GM19372 (cell line): ENCODE results near the gene ANKS3.
"Not testable (repeated sequence)": the region's sequence is repeated elsewhere in the genome, so short reads cannot be mapped to it uniquely, and the experiment has no call there.

Source experiments
- ATAC-seq: cut with Tn5 transposase; IDR thresholded peaks from one replicate; pipeline ENCODE4 v1.9.1; 2021; ENCODE audit warnings: mild to moderate bottlenecking, low read depth, moderate library complexity; ENCODE audit not compliant: unreplicated experiment

Gene ANKS3

DNA sequence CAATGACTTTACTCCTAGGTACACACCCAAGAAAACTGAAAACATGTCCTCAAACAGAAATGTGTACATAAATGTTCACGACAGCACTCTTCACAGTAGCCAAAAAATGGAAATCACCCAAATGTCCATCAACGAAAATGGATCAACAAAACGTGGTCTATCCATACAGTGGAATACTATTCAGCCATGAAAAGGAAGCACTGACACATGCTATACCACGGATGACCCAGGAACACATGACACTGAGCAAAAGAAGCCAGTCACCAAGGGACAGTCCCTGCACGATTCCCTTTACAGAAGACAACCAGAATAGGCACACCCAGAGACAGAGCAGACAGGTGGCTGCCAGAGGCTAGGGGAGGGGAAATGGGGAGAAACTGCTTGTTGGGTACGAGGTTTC is 21.6 kb upstream of the ANKS3 start:
- no peak for ATAC-seq

DNA sequence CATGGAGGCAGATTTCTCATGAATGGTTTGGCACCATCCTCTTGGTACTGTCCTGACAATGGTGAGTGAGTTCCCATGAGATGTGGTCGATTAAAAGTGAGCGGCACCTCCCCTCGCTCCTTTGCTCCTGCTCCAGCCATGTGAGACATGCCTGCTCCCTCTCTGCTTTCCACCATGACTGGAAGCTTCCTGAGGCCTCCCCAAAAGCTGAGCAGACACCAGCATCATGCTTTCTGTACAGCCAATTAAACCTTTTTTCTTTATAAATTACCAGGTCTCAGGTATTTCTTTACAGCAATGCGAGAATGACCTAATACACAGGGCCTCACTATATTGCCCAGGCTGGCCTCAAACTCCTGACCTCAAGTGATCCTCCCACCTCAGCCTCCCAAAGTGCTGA is 20.8 kb upstream of the ANKS3 start:
- no peak for ATAC-seq

DNA sequence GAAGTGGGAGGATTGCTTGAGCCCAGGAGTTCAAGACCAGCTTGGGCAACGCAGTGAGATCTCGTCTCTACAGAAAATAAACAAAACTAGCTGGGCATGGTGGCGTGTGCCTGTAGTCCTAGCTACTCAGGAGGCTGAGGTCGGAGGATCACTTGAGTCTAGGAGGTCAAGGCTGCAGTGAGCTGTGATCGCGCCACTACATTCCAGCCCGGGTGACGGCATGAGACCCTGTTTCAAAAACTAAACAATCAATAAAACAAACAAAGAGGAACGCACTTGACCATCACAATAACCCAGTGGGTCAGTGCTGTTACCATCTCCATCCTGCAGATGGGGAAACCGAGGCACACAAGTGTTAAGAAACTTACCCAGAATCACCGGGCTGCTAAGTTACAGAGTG is 19.2 kb upstream of the ANKS3 start:
- no peak for ATAC-seq

DNA sequence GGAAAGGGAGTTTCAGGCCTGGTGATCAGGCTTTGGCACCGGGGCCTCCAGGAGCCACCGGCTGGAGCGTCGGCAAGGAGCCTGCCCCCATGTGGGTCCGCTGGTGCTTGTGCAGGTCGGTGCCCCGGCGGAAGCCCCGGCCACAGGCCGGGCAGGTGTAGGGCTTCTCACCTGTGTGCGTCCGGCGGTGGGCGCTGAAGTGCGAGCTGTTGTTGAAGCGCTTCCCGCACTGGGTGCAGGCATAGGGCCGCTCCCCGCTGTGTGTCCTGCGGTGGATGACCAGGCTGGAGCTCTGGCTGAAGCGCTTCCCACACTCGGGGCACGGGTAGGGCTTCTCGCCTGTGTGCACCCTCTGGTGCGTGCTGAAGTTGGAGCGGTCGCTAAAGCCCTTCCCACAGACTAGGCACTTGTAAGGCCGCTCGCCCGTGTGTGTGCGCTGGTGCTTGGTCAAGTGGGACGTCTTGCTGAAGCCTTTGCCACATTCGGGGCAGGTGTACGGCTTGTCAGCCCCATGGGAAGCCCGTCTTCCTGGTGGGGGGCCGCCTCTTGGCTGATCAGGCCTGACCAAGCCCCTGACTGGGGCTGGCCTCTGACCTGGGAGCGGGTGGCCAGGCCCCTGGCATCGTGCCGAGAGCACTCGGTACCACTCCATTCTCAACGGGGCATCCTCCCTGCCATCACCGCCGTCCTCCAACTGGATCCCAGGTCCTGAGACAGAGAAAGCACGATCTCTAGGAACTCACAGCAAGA is 18.5 kb upstream of the ANKS3 start:
- ATAC-seq, result no peak

DNA sequence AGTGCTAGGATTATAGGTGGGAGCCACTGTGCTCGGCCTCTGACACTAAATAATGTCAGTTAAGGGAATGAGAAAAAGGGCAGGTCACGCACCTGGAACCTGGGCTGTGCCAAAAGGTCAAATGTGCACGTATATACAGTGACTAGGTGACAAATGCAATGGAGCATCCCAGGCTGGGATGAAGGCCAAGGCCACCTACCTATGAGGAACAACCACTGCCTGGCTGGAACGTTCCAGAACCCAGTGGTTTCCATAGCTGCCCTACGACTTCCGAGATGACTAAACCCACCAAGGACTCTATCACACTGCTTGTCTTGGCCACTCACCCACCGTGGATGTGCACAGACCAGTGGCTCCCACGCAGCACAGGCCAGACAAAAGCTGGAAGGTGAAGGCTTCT is 16.8 kb upstream of the ANKS3 start:
- ATAC-seq, result no peak

DNA sequence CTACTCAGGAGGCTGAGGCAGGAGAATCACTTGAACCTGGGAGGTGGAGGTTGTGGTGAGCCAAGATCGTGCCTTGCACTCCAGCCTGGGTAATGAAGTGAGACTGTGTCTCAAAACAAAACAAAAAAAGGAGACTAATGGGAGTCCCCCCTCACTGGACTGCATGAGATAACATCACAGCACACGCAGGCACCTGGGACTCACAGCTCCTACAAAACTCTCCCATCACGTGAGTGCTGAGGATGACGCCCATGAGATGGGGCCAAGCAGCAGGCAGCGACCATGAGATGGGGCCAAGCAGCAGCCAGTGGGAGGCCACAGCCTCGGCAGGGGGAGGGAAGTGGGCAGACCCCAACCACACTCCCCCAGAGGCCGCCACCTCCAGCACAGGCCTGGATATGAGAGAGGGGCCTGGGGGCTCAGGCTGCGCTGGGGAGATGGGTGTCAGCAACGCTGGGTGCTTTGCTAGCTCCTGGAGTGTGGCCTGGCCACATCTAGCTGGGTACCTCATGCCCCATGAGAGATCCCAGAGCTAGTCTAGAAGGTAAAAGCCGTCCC is 15.7 kb upstream of the ANKS3 start:
- no peak for ATAC-seq

DNA sequence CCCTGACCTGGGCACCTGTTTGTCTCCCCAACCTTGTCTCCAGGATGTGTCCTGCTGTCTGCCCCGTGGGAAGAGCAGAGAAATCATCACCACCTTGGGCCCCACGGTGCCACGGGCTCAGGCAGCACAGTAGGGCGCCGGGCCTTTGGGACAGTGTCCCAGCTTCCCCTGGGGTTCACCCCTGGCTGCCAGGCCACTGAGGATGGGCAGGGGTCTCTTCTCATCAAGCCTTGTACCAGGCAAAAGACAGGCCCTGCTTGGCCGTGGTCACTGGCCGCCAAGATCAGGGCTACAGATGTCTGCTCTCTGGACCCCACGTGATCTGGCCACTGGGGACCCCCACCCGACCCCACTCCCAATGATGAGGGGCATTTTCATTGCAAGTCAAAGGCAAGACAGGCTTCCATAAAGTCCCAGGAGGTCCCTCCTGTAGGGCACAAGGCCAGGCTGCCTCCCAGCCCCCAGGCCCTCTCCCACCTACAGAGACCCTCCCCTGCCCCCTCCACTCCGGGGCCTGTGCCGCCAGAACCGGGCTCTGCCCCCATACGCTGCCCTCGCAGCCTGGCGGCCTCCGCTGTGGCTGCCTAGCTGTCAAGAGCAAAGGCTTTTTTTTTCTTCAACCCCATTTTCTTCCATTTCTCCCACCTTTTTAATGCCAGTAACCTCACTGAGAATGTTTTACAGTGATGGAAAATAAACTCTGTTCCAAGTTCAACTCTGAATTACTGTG is 14.8 kb upstream of the ANKS3 start:
- no peak for ATAC-seq

DNA sequence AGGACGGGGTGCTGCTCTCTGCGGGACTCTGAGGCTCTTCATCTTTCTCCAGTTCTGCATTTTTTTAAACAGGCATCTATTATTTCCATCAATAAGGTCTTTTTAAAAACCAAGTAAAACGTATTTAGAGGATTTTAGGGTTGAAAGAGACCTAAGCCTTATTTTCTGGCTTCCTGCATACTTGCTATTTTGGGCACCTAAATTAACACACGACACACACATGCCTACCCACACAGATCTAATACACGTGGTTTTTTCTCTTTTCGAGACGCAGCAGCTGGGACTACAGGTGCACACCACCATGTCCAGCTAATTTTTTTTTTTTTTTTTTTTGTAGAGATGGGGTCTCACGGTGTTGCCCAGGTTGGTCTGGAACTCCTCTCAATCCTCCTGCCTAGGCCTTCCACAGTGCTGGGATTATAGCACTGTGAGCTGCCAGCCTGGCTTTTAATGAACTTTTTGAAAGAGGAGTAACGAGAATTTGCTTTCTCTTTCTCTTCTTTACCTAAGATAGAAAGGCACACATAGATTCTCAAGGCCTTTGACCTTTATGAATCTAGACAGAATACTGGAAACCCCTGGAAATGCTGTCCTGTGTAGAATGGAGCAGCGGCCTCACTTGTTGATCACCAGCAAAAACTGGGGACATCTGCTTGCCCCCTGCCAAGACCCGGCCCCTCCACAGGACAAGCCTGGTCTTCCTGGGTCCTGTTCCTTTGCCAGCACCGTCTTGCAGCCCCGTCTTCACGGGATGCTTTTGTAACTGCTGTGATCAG is 14.0 kb upstream of the ANKS3 start:
- no peak for ATAC-seq

DNA sequence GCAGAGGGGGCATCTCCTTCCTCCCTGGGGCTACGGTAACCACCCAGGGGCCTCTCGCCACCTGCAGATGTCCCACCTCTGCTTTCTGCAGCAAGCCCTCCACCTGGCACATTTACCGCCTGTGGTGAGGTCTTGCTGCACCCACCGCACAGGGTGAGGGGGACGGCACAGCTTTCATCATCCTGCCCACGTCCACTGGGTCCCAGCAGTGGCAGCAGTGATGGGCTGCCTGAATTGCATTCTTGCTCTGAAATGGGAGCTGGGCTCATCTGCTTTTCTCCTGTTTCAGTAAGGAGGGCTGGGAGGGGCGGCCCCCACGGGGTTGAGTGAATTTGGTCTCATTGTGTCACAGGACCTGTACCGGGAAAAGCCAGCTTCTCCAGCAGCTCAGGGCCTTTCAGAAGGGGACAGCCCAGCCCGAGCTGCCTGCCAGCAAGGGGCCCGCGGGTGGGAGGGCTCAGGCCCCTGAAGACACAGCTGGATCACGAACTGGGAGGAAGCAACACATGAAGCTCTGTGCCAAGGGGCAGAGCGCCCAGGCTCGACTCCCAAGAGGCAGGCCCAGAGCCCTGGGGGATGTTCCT is 13.0 kb upstream of the ANKS3 start:
- no peak for ATAC-seq

DNA sequence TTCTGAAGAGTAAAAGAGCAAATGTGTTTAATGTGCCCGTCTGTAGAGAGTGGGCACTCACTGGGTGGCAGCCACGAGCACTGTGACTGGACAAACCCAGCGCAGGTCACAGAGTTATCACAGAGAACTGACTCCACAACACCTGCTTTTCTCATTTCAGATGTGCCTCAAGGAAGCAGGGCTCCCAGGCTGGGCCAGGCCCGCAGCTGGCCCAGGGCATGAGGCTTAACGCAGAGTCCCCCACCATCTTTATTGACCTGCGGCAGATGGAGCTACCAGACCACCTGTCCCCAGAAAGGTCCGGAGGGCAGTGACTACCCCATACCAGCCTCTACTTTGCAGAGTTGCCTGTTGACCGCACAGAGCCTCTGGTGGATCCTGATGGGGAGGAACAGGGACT is 12.1 kb upstream of the ANKS3 start:
- no peak for ATAC-seq

DNA sequence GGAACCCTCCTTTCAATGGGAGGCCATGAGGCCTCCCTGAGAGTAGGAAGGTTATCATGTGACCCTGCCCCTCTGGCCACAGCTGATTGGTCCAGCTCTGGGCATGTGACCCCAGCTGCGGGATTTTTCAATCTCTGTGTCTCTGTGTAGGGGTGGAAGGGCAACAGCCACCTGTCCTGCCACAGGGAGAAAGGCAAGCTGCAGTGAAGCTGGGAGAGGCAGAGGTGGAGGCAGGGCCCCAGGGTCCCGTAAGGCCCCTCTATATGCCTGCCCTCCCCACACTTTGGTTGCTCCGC is 11.2 kb upstream of the ANKS3 start:
- ATAC-seq, result no peak

DNA sequence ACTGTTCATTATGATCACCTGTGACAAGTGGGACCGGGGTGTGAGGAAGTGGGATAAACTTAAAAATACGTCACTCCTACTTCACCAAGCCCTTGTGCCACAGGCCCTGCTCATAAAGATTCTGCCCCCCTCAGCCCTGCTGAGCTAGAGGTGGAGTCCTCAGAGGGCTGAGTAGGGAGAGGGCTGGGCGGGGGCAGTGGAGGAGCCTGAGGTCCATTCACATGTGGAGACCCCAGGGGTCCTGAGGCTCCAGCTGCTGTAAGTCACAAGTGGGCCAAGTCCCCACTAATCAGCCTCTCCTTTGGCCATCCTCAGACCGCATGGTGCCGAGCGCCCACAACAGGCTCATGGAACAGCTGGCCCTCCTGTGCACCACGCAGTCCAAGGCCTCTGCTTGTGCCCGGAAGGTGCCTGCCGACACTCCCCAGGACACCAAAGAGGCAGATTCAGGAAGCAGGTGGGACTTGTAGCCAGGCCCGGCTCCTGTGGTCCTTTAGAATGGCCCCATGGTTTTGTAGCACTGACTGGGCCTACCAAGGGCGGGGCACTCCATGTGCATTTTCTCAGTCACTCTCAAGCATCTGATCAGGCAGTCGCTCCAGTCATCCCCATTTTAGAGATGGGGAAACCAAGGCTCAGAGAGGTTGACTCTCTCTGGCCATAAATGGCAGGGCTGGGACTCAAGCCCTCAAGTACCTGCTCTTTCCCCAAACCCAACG is 10.6 kb upstream of the ANKS3 start:
- ATAC-seq, result no peak

DNA sequence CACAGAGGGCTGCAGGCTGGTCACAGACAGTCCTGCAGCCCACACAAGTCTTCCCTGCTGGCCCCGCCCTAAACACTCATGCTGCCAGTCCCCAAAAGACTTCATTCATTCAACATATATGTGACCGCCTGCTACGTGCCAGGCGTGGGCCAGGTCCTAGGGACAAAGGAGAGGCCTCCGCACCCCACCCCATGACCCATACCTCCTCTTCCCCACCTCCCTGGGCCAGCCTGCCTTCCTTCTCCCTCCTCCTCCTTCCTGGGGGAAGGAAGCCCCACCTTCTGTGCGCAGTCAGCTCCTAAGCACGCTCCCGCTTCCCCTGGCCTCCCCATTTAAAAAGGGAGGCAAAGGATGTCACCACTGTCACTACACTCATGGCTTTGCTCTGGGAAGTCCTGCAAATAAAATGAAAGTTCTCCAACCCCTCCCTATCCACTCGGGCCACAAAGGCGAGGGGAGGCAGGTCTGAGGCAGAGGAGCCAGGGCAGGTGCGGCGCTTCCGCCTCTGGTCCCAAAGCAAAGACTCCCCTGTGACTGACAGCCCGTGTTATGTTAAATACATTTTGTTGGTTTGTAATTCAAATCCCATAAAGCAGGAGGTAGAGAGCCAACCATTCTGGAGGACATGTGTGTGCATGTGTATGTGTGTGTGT is 9.3 kb upstream of the ANKS3 start:
- no peak for ATAC-seq

DNA sequence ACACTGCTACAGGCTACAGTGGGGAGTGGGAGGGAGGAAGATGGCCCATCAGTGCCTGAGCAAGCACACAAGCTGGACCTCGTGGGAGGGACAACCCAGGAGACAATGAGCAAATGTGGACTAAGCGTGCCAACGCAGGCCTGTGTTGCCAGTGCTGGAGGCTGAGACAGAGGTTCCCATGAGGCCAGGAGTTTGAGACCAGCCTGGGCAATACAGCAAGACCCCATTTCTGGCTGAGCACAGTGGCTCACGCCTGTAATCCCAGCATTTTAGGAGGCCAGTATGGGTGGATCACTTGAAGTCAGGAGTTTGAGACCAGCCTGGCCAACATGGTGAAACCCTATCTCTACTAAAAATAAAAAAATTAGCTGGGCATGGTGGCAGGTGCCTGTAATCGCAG is 4.3 kb upstream of the ANKS3 start:
- ATAC-seq, result not testable (repeated sequence)

DNA sequence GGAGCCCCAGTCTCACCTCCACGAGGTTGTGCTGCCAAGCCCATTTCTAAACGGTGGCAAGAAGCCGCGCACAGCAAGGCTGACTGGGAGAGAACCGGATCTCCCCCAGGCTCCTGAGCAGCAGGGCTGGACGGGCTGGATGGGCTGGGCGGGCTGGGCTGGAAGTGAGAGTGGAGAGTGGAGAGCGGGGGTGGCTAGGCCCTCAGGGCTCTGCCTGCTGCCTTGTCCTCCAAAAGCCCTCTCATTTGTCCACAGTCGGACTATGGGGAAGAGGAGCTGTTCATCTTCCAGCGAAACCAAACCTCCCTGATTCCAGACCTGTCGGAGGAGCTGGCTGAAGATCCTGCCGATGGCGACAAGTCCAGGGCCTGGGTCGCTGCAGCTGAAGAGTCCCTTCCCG is 3.5 kb upstream of the ANKS3 start:
- no peak for ATAC-seq

DNA sequence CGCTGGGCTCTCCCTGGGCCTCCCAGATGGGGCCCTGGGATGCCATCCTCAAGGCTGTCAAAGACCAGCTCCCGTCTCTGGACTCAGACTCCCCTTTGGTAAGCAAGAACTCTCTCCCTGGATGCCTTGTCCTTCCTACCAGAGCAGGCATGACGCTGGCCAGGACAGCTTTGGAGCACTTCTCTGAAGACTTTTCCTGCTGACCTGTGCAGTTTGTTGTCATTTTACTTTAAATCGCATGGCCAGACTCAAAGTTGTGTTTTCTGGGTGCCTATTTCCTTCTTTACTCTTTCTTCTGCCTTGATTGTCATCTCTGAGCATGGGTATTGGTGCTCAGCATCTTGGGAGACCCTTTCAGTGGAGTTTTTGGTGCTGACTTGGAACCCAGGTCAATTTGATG is 2.5 kb upstream of the ANKS3 start:
- ATAC-seq, result no peak

DNA sequence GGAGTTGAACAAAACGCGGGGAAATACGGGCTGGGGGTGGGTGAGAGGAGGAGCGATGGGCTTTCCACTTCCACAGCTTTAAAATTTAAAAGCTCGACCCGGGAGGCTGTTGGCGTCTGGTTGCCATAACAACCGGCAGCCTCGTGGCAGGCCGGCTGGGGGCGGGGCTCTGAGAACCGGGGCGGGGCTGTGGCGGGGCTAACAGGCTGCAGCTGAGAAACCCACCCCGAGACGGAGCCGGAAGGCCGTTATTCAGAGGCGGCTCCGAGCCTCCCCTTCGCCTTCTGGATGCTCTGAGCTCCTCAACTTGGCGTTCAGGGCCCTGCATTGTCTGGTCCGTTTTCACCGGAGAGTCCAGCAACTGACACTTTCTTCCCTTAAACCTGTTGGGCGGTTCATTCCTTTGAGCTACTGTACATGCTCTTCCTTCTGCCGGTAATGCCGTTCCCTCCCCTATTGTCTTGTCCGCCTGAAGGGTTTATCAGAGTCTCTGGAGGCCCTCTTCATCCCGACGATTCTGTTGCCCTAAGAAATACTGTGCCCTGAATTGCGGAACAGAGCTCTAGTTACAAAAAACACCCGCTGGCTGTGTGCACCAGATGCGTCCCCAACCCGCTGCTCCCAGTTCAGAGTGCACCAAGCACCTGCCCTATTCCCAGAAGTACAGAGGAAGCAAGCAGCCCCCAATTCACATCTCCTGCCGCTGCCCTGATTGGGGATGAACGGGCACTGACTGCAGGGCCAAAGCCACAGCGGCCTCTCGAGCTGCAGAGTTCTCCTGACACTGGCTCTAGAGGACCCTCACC is 862 bp upstream of the ANKS3 start:
- ATAC-seq, result peak; percentile 58

DNA sequence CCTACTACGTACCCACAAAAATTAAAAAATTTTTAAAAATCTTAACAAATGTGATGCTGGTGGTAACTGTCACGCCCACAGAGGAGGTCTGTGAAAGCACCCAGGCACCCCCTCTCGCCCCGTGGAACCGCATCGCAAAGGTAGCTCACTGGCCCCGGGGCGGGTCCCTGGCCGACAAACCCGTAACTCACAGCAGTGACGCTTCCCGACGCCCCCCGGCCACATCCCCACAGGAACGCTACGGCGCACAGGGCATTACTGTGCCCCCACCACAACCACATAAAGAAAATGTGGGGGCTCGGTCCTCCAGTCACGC is 366 bp downstream of the ANKS3 start:
- no peak for ATAC-seq

DNA sequence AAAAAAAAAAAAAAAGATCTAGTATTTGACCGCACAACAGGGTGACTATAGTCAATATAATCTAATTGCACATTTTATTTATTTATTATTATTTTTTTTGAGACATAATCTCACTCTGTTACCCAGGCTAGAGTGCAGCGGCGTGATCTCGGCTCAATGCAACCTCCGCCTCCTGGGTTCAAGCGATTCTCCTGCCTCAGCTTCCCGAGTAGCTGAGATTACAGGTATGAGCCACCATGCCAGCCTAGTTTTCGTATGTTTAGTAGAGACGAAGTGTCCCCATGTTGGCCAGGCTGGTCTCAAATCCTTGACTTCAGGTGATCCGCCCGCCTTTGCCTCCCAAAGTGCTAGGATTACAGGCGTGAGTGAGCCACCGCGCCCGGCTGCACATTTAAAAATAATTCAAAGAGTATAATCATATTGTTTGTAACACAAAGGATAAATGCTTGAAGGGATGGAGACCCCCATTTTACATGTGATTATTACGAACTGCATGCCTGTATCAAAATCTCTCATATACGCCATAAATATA is 794 bp downstream of the ANKS3 start:
- no peak for ATAC-seq
